ENCODE results near the gene RBBP5. TPM values are rescaled to one million over a fixed set of nuclear protein-coding genes. Genes with fewer than 3 reads are reported as not detected.

RBBP5 gene
- total RNA-seq, 2 experiments from 2014 or later: 14.8 to 15.6 TPM

- no peaks in the 10 kb centered on the region for H3K27me3 Mint-ChIP-seq
- no peaks in the 10 kb centered on the region for H3K4me1 Mint-ChIP-seq (ENCODE audit: low read depth)
- H3K4me3 Mint-ChIP-seq: no peak overlapping the region
- CTCF ChIA-PET: interaction anchor here (1.9 kb wide), 1 partner anchor 11 kb away, joined by 6 read pairs; no protein-coding TSS in a partner anchor
- DNase-seq (no peak), ATAC-seq (ENCODE audit: poor library complexity) (no peak)
- POLR2A ChIA-PET: no interaction called here
- Histone ChIP-seq H3K36me3 (ENCODE audit: insufficient read depth, low read length) (peaks cover 74% of the 10 kb centered on the region), H3K27ac (ENCODE audit: low read depth in 1 of 2, low read length in 2 of 2) (no peak overlapping the region), H3K4me1 (ENCODE audit: insufficient read depth, low read length) (no peaks in the 10 kb centered on the region), H3K27me3 (ENCODE audit: control insufficient read depth in 1 of 2, insufficient read depth in 2 of 2, low read length in 2 of 2) (no peaks in the 10 kb centered on the region), H3K4me3 (ENCODE audit: low read length) (no peak overlapping the region), H3K9me3 (ENCODE audit: control insufficient read depth in 1 of 2, insufficient read depth in 1 of 2, low read length in 2 of 2) (peaks cover 5 to 8% of the 10 kb centered on the region in 2 experiments)
- intact Hi-C loops (cut with DNase I, micrococcal nuclease): no loop called here
- H3K27ac Mint-ChIP-seq: no peak overlapping the region
- H3K36me3 Mint-ChIP-seq (ENCODE audit: low read depth): peaks cover 88% of the 10 kb centered on the region
- TF ChIP-seq CTCF (IDR thresholded peaks at IDR 0.05): no peak
- peaks cover 2% of the 10 kb centered on the region for H3K9me3 Mint-ChIP-seq
These were observed 30.7 kb upstream of the RBBP5 start for GRCh38 chr1:205152505-205152904.

GRCh38 chr1:205150651-205151428, 29.1 kb upstream of the RBBP5 start:
- Histone ChIP-seq H3K4me3 (ENCODE audit: low read length) (no peak overlapping the region), H3K36me3 (ENCODE audit: insufficient read depth, low read length) (peaks cover 68% of the 10 kb centered on the region), H3K4me1 (ENCODE audit: insufficient read depth, low read length) (no peaks in the 10 kb centered on the region), H3K27ac (ENCODE audit: low read depth in 1 of 2, low read length in 2 of 2) (no peak overlapping the region), H3K9me3 (ENCODE audit: control insufficient read depth in 1 of 2, insufficient read depth in 1 of 2, low read length in 2 of 2) (peaks cover 3% of the 10 kb centered on the region in 2 experiments), H3K27me3 (ENCODE audit: control insufficient read depth in 1 of 2, insufficient read depth in 2 of 2, low read length in 2 of 2) (no peaks in the 10 kb centered on the region)
- Mint-ChIP-seq H3K27me3 (no peaks in the 10 kb centered on the region), H3K4me3 (no peak overlapping the region), H3K9me3 (peaks cover 2% of the 10 kb centered on the region), H3K4me1 (ENCODE audit: low read depth) (no peaks in the 10 kb centered on the region), H3K36me3 (ENCODE audit: low read depth) (peaks cover 86% of the 10 kb centered on the region), H3K27ac (no peak overlapping the region)
- ChIA-PET CTCF (interaction anchor here (1.0 to 1.9 kb wide), 3 partner anchors 10 to 105 kb away, joined by 3 to 6 read pairs (median 3); no protein-coding TSS in a partner anchor), POLR2A (interaction anchor here (0.6 kb wide), 1 partner anchor 480 kb away, joined by 6 read pairs; no protein-coding TSS in a partner anchor)
- intact Hi-C loops (cut with DNase I, micrococcal nuclease): no loop called here
- ATAC-seq (ENCODE audit: poor library complexity): no peak
- DNase-seq: no peak
- no peak for TF ChIP-seq CTCF (IDR thresholded peaks at IDR 0.05)

GRCh38 chr1:205147191-205147835, 25.5 kb upstream of the RBBP5 start:
- no peak for ATAC-seq (ENCODE audit: poor library complexity)
- Histone ChIP-seq H3K4me1 (ENCODE audit: insufficient read depth, low read length) (no peaks in the 10 kb centered on the region), H3K4me3 (ENCODE audit: low read length) (no peak overlapping the region), H3K36me3 (ENCODE audit: insufficient read depth, low read length) (peaks cover 47% of the 10 kb centered on the region), H3K27ac (ENCODE audit: low read depth in 1 of 2, low read length in 2 of 2) (no peak overlapping the region), H3K9me3 (ENCODE audit: control insufficient read depth in 1 of 2, insufficient read depth in 1 of 2, low read length in 2 of 2) (no peaks in the 10 kb centered on the region), H3K27me3 (ENCODE audit: control insufficient read depth in 1 of 2, insufficient read depth in 2 of 2, low read length in 2 of 2) (no peaks in the 10 kb centered on the region)
- Mint-ChIP-seq H3K27ac (no peak overlapping the region), H3K4me1 (ENCODE audit: low read depth) (no peaks in the 10 kb centered on the region), H3K36me3 (ENCODE audit: low read depth) (peaks cover 53% of the 10 kb centered on the region), H3K9me3 (no peaks in the 10 kb centered on the region), H3K27me3 (no peaks in the 10 kb centered on the region), H3K4me3 (no peak overlapping the region)
- TF ChIP-seq CTCF (IDR thresholded peaks at IDR 0.05): no peak
- no peak for DNase-seq
- intact Hi-C loops (cut with DNase I, micrococcal nuclease): no loop called here
- CTCF ChIA-PET: no interaction called here
- POLR2A ChIA-PET: interaction anchor here (1.2 kb wide), 1 partner anchor 25 kb away, joined by 3 read pairs; the partner anchor contains the start of gene RBBP5

Measured in CD4-positive, alpha-beta T cell (primary cell).